ENCODE results near the gene SORL1-AS1.
"Not testable (repeated sequence)": the region's sequence is repeated elsewhere in the genome, so short reads cannot be mapped to it uniquely, and the experiment has no call there.

Gene SORL1-AS1

DNA sequence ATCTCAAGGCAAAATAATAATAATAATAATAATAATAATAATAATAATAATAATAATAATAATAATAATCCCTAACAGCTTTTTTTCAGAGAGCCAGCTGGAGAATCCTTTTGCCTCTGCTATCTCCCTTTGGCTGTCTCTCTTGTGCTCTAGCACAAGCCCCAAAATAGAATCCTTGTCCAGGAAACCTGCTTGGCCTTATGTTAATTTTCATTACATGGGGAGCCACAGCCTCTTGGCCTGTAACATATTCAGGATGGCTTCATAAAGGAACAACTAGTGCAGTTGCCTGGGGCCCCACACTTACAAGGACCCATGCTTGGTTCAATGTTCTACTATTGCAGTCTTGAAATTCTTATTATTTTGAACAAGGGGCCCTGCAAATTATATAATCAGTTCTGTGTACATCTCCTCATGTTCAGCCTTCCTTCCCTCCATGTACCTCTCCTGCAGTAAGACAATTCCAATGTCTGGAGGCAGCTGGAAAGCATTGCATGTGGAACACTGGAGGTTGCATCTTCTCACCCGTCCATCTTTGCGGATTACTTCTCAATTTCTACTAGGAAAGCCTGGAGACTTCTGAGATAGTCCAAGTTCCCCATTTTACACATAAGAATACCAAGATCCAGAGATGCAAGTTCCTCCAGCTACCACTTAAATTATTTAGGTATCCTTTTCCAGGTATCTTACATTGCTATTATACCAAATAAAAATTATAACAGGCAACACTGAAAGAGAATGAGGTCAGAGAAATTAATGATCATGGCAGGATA, 38.4 kb downstream of the SORL1-AS1 start:
- 96% methylated on average over 2 of the region's 2 CpGs for WGBS, 2 donors
- intact Hi-C loops (cut with DNase I; ENCODE audit: low total_unique reads), result no loop called here
- TF ChIP-seq, protein P1, sequence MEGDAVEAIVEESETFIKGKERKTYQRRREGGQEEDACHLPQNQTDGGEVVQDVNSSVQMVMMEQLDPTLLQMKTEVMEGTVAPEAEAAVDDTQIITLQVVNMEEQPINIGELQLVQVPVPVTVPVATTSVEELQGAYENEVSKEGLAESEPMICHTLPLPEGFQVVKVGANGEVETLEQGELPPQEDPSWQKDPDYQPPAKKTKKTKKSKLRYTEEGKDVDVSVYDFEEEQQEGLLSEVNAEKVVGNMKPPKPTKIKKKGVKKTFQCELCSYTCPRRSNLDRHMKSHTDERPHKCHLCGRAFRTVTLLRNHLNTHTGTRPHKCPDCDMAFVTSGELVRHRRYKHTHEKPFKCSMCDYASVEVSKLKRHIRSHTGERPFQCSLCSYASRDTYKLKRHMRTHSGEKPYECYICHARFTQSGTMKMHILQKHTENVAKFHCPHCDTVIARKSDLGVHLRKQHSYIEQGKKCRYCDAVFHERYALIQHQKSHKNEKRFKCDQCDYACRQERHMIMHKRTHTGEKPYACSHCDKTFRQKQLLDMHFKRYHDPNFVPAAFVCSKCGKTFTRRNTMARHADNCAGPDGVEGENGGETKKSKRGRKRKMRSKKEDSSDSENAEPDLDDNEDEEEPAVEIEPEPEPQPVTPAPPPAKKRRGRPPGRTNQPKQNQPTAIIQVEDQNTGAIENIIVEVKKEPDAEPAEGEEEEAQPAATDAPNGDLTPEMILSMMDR (IDR thresholded peaks at IDR 0.05), result no peak
- no peak for TF ChIP-seq POLR2A (IDR thresholded peaks at IDR 0.05)
- no peak for DNase-seq (ENCODE audit: low spot score in 2 of 2)
- no peak overlapping the region for H3K4me3 ChIP-seq (ENCODE audit: low read depth, poor library complexity, severe bottlenecking)

GRCh38 chr11:121412711-121413415, 39.9 kb downstream of the SORL1-AS1 start:
- no peak for DNase-seq (ENCODE audit: low spot score in 2 of 2)
- no peak for TF ChIP-seq POLR2A (IDR thresholded peaks at IDR 0.05)
- TF ChIP-seq, protein P1 (IDR thresholded peaks at IDR 0.05), result no peak
- intact Hi-C loops (cut with DNase I; ENCODE audit: low total_unique reads), result no loop called here
- no peak overlapping the region for H3K4me3 ChIP-seq (ENCODE audit: low read depth, poor library complexity, severe bottlenecking)
- WGBS, 2 donors, result 68 to 75% methylated on average over 4 of the region's 4 CpGs

- TF ChIP-seq, protein P1 (IDR thresholded peaks at IDR 0.05), result no peak
- DNase-seq (ENCODE audit: low spot score in 2 of 2), result no peak
- H3K4me3 ChIP-seq (ENCODE audit: low read depth, poor library complexity, severe bottlenecking), result no peak overlapping the region
- WGBS, 2 donors, result 96 to 97% methylated on average over 4 of the region's 4 CpGs
- intact Hi-C loops (cut with DNase I; ENCODE audit: low total_unique reads), result no loop called here
Observed at GRCh38 chr11:121412000-121412587, 40.7 kb downstream of the SORL1-AS1 start.

GRCh38 chr11:121411330-121411729, 41.4 kb downstream of the SORL1-AS1 start:
- intact Hi-C loops (cut with DNase I; ENCODE audit: low total_unique reads); DNase-seq (ENCODE audit: low spot score in 2 of 2); H3K4me3 ChIP-seq (ENCODE audit: low read depth, poor library complexity, severe bottlenecking): not testable (repeated sequence)

DNA sequence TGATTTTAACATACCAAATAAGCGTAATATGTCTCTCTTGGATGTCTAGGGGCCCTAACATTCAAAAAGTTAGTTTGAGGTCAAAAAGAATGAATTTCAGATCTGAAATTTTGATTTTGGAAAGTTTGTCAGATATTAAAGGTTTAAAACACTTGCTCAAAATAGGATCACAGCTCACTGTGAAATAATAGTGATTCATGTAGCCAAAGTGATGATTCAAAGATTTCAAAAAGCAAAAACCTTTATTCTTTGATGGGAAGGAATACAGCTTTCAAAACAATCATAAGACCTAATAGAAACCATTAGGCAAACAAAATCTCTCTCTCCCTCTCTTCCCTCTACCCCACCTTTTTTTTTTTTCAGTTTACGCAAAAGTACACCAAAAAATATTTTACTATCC, 42.7 kb downstream of the SORL1-AS1 start:
- intact Hi-C loops (cut with DNase I; ENCODE audit: low total_unique reads); DNase-seq (ENCODE audit: low spot score in 2 of 2); H3K4me3 ChIP-seq (ENCODE audit: low read depth, poor library complexity, severe bottlenecking): not testable (repeated sequence)
- WGBS, 2 donors, result 93 to 95% methylated on average over 2 of the region's 2 CpGs

GRCh38 chr11:121408830-121409229, 43.9 kb downstream of the SORL1-AS1 start:
- no peak for DNase-seq (ENCODE audit: low spot score in 2 of 2)
- TF ChIP-seq, protein P1 (IDR thresholded peaks at IDR 0.05), result no peak
- no peak for TF ChIP-seq POLR2A (IDR thresholded peaks at IDR 0.05)
- intact Hi-C loops (cut with DNase I; ENCODE audit: low total_unique reads), result no loop called here
- H3K4me3 ChIP-seq (ENCODE audit: low read depth, poor library complexity, severe bottlenecking), result no peak overlapping the region
- 80 to 87% methylated on average over 2 of the region's 2 CpGs for WGBS, 2 donors

Measured in lower leg skin (tissue), 4 donors.